Stromal cell of bone marrow (primary cell): ENCODE results near the gene RAX2.

Source experiments
- DNase-seq: peaks from one replicate; pipeline ENCODE4 v3.0.0-alpha.2; 2012; ENCODE audit warnings: low read depth

Gene RAX2

GRCh38 chr19:3725640-3726310 lies 46.3 kb downstream of the RAX2 start:
- DNase-seq = no peak

- DNase-seq = no peak
These were observed 46.9 kb downstream of the RAX2 start for GRCh38 chr19:3725121-3725520.

GRCh38 chr19:3723883-3724282 lies 48.1 kb downstream of the RAX2 start:
- no peak for DNase-seq

- no peak for DNase-seq
These were observed 48.9 kb downstream of the RAX2 start for GRCh38 chr19:3723110-3723488.

GRCh38 chr19:3722443-3723109 lies 49.5 kb downstream of the RAX2 start:
- no peak for DNase-seq

- no peak for DNase-seq
These were observed 50.1 kb downstream of the RAX2 start for GRCh38 chr19:3721887-3722442.

GRCh38 chr19:3721131-3721886 lies 50.7 kb downstream of the RAX2 start:
- DNase-seq = peak; percentile 43

GRCh38 chr19:3720349-3720917 lies 51.6 kb downstream of the RAX2 start:
- no peak for DNase-seq

- no peak for DNase-seq
These were observed 52.2 kb downstream of the RAX2 start for GRCh38 chr19:3719868-3720267.
